Measurements from ENCODE around the gene SBF1. TPM values are rescaled to one million over a fixed set of nuclear protein-coding genes. Genes with fewer than 3 reads are reported as not detected.

Gene SBF1
- total RNA-seq, 4 donors from 2014 or later: 19.9 to 66.1 (median 26.7) TPM

- no peak for TF ChIP-seq CTCF (IDR thresholded peaks at IDR 0.05; ENCODE audit: low read depth)
Observed at GRCh38 chr22:50447576-50448551, 27.0 kb downstream of the SBF1 start.

- TF ChIP-seq CTCF (IDR thresholded peaks at IDR 0.05; ENCODE audit: low read depth): no peak
Observed at GRCh38 chr22:50446708-50447575, 27.9 kb downstream of the SBF1 start.

- TF ChIP-seq CTCF (IDR thresholded peaks at IDR 0.05; ENCODE audit: low read depth): no peak
Observed at GRCh38 chr22:50445880-50446707, 28.7 kb downstream of the SBF1 start.

- TF ChIP-seq CTCF (IDR thresholded peaks at IDR 0.05; ENCODE audit: low read depth): no peak
Observed at GRCh38 chr22:50445071-50445879, 29.6 kb downstream of the SBF1 start.

- no peak for TF ChIP-seq CTCF (IDR thresholded peaks at IDR 0.05; ENCODE audit: low read depth)
Observed at GRCh38 chr22:50444663-50445062, 30.2 kb downstream of the SBF1 start.

GRCh38 chr22:50443801-50444625, 30.8 kb downstream of the SBF1 start:
- TF ChIP-seq CTCF (IDR thresholded peaks at IDR 0.05; ENCODE audit: low read depth): no peak

Data from subcutaneous adipose tissue (tissue), 4 donors.